PC-3 (cell line): ENCODE data around the gene STK4.

Experiments used
- EZH2 ChIP-seq: fragments of 300-600 bp; sonication (generic); IDR thresholded peaks from one replicate; pipeline ENCODE4 v1.6.1; 2017; ENCODE audit warnings: antibody characterized with exemption, mild to moderate bottlenecking, low read length; ENCODE audit not compliant: unreplicated experiment
- TF ChIP-seq, protein P1 (sequence below): fragments of 300-600 bp; sonication (generic); conservative IDR thresholded peaks from 2 replicates; pipeline ENCODE4 v1.5.1; 2017; ENCODE audit warnings: antibody characterized with exemption, low read depth, mild to moderate bottlenecking, low read length

DNA sequence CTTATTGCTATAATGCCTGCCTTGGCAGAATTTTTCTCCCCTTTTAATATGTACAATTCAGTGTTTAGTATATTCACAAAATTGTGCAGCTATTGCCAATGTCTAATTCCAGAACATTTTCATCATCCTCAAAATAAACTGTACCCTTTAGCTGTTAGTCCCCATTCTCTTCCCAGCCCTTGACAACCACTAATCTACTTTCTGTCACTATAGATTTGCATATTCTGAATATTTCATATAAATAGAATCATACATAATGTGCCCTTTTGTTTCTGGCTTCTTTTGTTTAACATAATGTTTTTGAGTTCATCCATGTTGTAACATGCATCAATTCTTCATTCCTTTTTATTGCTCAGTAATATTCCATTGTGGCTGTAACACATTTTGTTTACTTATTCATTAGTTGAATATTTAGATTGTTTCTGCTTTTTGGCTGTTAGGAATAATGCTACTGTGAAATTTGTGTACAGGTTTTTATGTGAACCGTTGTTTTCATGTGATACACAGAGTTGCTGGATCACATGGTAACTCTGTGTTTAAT lies 22.4 kb downstream of the STK4 start:
- TF ChIP-seq, protein P1, sequence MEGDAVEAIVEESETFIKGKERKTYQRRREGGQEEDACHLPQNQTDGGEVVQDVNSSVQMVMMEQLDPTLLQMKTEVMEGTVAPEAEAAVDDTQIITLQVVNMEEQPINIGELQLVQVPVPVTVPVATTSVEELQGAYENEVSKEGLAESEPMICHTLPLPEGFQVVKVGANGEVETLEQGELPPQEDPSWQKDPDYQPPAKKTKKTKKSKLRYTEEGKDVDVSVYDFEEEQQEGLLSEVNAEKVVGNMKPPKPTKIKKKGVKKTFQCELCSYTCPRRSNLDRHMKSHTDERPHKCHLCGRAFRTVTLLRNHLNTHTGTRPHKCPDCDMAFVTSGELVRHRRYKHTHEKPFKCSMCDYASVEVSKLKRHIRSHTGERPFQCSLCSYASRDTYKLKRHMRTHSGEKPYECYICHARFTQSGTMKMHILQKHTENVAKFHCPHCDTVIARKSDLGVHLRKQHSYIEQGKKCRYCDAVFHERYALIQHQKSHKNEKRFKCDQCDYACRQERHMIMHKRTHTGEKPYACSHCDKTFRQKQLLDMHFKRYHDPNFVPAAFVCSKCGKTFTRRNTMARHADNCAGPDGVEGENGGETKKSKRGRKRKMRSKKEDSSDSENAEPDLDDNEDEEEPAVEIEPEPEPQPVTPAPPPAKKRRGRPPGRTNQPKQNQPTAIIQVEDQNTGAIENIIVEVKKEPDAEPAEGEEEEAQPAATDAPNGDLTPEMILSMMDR, result no peak
- TF ChIP-seq EZH2, result no peak
